AG08395 (cell line): ENCODE results near the gene FBF1.

ENCODE experiments used
- DNase-seq: peaks from one replicate; pipeline ENCODE4 v3.0.0; 2012; ENCODE audit warnings: mixed read lengths, low spot score

FBF1 gene

DNA sequence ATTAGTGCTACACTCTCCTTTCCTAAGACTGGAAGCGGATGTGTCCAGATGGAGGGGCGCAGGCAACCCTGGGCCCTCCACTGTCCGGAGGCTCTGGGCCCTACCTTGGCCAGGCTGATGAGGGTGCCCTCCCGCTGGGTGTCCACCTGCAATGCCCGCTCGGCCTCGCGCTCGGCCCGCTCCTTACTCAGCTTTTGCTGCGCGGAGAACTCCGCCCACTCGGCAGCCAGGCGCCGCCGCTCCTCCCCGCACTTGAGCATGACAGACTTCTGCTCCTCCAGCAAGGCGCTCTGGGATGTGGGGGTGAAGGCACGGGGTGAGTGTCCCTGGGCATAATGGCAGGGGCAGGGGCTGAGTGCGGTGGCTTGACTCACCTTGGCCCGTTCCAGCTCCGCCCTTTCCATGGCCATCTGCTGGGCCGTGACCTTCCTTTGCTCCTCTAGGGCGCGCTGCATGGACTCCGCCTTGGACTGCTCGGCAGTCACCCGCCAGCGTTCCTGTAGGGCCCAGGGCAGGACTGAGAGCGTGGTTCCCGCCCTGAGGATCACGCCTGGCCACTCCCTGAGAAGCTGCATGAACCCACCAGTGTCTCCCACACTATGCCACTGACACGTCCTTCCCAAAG, 26.1 kb downstream of the FBF1 start:
- no peak for DNase-seq

DNA sequence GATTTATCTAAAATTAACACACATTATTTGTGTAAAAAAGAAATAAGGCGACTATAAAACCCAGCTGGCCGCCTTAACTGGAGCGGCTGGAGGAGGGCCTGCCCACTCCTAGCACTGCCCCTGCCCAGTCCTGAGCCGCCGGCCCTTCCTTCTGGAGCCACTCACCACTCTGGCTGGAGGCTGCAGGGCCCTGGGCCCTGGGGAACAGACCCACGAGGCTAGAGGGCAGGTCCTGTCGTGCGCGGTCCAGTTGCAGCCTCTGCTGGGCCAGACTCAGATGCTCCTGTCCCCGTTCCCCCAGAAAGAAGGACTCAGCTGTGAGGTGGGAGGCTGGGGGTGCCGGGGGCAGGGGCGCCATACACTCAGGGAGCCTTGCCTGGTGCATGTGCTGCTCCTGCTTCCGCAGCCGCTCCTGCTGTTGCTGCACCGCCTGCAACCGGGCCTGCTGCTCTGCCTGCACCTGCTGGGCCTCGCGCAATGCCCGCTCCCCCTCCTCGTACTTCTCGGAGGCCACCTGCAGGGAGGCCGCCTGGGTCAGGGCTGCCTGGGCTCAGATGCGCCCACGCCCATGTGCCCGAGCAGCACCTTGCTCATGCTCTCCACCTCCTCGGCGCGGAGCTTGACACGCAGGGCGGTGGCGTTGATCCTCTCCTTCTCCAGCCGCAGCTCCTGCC, 27.2 kb downstream of the FBF1 start:
- DNase-seq: no peak

DNA sequence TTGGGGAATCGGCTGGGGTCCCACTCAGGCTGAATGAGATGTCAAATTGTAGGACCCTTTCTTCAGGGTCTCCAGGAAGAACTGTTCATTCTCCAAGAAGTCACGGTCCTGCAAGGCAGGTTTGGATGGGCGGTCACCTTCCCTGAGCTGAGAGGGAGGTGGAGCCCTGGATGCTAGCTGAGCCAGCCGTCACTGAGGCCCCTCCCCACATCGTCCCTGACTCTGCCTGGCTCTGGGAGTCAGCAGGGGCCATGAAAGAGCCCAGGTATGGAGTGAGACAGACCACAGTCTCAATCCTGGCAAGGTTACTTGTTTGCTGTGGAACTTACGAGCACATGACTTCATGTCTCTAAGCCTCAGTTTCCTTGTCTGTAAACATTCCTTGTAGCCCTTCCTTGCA, 30.1 kb downstream of the FBF1 start:
- no peak for DNase-seq

DNA sequence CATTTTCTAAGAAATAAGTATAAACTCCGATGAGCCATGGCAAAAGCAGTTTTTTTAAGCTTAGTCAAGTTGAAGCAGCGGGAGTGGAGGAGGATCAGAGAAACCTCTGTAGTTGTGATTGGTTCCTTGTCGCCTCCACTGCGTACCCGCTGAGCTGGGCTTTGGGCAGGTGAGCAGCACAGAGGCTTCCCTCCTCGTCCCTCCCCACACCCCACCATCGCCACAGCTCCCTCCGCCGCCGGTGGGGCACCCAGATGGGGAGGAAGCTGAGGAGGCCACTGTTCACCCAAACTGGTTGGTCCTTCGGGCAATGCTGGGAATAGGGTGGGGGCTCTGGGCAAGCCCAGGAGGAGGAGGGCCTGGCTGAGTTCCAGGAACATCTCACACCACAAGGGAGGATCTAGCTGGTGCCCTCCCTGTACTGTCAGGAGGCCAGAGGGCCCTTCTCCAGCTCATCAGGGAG, 31.0 kb downstream of the FBF1 start:
- DNase-seq: no peak

DNA sequence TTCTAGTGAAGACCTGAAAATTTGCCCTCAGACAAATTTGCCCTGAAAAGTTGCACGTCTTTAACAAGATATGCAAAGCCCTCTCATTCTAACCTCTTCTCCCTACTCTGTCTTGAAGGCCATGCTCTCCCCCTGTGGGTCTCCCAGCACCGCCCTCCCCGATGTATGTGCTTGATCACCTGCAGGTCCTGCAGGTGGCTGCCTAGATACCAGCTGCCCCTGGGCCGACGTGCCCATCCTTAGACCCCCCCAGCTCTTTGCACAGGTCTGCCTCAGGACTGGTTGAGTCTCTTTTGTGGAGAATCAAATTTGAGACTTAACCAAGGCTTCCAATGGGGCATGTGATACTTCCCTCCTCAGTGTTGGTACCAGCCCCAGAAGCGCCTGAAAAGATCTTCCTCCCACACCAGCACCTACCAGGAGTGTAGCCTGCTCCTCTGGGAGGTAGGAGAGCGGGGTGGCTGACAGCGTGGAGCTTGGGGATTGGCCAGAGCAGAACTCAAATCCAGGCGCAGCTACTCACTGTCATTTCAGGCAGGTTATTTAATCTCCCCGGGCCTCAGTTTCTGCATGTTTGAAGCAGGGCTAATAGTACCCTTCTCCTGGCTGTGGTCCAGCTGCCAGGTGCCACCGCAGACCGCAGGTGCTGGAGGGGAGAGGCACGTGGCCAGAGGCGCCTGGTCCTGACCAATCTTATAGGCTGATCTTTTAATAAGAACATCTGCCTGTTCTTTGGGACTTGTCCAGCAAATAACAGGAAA, 31.6 kb downstream of the FBF1 start:
- DNase-seq: no peak

DNA sequence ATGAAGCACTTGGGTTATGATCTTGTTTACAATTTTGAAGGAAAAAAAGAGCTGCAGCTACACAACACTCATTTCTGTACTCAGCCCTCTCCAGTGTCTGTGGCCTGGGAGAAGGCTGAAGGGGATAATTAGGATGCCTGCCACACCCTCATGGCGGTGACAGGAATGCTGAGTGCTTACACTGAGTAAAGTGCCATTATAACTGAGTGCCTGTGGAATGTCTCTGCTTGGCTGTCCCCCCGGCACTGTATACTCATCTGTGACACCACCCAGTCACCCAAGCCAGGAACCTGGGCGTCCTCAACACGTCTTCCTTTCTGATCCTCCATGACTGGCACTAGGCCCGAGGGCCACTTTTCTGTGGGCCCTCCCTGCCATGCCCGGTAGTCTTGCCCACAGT, 32.6 kb downstream of the FBF1 start:
- peak; percentile 33 for DNase-seq

DNA sequence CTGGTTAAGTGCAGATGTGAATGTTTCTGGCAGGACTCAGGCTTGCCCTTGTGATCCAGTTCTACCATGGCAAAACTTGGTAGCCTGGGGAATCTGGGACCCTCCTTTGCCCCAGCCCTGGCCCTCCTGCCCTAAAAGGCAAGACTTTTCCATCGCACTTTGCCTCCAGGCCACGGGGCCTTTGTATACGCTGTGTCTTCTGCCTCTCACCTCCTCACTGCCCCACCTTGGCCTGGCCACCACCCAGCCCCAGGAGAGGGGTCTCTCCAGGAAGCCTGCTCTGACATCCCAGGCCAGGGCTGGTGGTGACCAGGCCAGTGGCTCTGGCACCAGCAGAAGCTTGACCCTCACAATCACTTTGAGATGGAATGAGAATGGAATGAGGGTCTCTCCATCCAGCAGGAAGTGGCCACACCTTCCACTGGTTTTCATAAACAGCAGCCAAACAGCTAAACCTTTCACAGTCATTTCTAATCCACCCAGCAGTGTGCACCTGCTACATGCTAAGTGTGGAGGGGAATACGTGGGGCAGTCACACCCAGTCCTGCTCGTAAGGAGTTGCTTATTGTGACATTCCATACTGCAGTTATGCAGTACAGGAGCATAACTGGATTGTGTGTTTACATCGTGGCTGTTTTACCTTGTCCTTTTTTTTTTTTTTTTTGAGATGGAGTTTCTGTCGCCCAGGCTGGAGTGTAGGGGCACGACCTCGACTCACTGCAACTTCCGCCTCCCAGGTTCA, 34.5 kb downstream of the FBF1 start:
- DNase-seq: no peak

DNA sequence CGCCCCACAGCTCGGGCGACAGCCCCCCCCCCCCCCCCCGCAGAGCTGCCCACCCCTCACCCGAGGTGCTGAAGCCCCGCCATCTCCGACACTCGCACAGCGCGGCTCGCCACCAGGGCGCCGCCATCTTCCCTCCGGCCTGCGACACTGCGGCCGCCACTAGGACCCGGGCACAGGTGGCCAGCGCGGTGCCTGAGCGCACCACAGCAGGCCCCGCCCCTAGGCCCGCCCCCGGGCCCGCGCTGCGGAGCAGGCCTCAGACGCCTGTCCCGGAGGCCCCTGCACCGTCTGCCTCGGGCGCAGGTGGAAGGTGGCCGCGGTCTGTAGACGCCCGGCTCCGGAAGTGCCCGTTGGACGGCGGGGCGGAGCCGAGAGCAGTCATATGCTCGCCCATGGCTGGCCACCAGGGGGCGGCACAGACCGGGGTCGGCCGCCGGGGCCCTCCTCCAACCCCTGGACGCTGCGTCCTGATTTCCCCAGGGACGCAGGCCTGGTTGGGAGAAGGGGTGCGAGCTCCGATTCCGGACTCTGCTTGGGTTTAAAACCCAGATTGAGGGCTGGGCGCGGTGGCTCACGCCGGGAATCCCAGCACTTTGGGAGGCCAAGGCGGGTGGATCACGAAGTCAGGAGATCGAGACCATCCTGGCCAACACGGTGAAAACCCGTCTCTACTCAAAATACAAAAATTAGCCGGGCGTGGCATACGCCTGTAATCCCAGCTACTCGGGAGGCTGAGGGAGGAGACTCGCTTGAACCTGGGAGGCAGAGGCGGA, 35.9 kb downstream of the FBF1 start, which contains the start of gene MRPL38:
Gene MRPL38, minus strand, starts transcription at position 136 of the 773 bp plus-strand sequence. Its CDS starts 9 bp downstream, at position 127.
- peak; percentile 96 for DNase-seq

DNA sequence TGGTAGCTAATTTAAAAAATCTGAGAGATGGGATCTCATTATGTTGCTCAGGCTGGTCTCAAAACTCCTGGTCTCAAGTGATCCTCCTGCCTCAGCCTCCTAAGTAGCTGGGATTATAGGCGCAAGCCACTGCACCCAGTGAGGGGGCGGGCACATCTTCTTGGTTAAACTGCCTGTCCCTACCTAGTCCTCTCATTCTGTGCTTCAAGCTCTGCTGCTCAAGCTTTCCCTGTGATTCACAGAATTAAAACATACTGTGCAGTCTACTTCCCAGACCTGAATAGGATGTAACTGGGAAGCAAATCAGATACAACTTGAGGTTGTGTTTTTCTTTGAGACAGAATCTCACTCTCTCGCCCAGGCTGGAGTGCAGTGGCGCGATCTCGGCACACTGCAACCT, 38.4 kb downstream of the FBF1 start:
- no peak for DNase-seq

DNA sequence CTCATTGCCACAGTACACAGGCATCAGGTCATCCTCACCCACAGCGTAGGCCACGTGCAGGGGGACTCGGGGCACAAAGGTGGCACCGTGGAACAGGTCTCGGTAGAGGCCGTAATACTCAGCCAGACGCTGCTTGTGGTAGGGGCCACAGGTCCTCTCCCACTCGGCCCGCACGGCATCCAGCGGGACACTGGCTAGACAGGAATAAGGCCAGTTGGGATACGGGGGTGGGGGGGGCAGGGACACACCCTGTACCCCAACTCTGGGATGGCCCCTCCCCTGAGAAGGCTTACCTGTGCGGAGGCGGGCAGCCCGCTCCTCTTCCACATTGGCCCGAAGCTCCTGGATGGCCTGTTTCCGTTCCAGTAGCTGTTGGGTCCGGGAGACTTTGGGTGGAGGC, 39.1 kb downstream of the FBF1 start:
- no peak for DNase-seq

DNA sequence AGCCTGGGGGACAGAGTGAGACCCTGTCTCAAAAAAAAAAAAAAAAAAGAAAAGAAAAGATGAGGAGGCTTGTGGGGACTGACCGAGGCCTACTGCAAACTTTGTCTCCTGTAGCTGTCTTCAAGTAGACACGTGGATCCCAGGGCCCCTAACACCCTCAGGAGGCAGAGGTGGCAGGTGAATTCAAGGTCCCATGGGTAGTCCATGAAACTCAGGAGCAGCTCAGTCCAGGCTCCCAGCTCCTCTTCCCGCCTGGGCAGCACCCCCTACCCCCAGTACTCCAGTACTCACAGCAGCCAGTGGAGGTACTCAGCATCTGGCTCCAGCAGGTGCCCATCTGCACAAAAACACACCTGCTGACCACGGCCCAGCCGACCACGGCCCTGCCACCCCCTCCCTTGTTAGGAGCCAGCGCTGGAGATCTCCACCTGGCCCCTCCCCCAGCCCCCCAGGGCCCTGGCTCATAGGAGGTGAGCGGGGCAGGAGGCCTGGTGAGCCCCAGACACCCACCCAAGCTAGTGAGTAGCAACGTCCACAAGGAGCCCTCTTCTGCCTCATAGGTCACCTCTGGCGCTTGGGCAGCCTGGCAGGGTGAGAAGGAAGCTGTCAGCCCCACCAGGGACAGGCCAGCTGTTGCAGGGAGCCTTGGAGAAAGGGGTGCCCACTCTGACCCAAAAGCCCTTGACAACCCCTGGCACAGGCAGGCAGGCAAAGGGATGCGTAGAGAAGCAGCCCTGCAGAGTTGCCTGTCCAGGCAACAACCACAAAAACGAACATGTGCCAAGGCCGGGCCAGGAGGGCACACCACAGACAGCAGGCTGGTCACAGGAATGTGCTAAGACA, 39.9 kb downstream of the FBF1 start:
- DNase-seq: no peak

DNA sequence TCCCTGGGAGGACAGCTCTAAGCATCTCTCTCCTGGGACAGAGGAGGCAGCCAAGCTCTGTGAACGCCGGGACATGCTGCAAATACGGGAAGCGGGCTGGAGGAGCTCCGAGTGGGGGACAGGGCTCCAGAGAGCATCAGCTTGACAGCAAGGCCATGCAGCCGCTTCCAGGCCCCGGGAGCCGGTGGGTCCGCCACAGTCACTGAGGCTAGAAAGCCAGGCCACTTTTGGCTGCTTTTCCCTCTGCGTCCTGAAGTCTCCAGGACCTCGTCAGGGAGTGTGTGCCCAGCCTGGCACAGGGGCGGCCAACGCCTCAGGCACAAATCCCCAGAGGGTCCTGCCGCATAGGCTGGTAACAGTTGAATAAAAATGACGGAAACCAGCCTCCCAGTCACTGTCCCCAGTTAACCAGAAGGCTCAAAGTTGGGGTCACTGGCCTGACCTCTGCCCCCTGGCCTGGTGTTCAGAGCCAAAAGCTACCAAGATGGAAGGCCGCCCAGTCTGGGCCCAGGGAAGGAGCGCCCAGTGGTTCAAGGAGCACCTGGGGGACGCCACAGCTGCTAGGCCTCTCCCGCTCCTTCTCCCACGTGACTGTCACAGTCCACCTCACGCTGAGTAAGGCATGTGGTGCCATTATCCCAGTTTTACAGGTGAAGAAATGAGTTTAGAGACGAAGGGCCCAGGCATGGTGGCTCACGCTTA, 40.9 kb downstream of the FBF1 start:
- DNase-seq: no peak

DNA sequence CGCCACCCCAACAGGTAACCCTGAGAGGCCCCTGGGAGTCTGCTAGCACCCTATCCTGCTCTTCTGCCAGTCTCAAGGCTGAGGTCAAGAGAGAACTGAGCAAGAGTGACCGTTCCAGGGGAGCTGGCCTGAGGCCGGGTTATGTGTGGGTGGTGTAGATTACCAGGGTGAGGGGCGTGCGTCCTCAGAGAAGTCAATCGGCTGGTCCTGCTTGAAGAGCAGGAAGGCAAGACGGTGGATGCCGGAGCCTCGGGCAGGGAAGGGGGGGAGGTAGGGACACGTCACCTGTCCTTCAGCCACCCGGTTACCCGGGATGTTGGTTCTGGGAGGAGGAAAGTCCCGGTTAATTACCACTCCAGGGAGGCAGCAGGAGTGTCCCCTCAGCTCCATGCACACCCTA, 41.5 kb downstream of the FBF1 start:
- DNase-seq: no peak

DNA sequence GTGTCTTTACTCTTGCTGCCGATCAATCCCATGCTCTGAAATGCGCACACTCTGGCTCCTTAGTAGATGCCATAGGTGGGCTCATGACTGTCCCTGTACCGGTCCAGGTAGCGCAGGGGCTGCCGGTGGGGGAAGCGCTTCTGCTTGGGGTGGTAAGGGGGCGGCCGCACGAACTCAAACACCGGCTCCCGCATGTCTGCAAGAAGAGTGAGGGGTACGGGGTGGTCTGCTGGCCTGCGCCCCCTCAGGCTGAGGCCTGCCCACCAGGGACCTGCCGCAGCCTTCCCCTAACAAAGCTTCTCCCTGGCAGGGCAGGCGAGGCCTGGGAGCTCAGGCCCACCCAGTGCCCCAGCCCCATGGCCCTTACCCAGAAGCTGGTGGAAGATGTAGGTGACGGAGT, 42.1 kb downstream of the FBF1 start:
- no peak for DNase-seq

DNA sequence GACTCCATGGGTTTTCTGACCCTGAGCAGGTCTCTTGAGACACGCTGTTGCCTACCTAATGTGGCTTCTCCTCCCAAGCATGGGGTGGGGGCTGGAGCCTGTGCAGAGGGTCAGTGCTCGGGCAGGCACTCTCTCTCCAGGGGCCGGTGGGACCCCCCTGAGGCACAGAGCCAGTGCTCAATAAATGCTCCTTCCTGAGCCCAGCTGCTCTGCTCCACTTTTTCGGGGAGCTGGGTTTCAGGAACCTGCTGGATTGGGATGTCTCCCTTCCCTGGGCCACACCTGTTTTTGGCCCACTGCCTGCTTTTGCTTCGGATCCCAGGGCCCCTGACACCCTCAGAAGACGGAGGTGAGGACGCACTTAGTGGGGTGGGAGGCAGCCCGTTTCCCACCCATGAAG, 42.8 kb downstream of the FBF1 start:
- DNase-seq: no peak

DNA sequence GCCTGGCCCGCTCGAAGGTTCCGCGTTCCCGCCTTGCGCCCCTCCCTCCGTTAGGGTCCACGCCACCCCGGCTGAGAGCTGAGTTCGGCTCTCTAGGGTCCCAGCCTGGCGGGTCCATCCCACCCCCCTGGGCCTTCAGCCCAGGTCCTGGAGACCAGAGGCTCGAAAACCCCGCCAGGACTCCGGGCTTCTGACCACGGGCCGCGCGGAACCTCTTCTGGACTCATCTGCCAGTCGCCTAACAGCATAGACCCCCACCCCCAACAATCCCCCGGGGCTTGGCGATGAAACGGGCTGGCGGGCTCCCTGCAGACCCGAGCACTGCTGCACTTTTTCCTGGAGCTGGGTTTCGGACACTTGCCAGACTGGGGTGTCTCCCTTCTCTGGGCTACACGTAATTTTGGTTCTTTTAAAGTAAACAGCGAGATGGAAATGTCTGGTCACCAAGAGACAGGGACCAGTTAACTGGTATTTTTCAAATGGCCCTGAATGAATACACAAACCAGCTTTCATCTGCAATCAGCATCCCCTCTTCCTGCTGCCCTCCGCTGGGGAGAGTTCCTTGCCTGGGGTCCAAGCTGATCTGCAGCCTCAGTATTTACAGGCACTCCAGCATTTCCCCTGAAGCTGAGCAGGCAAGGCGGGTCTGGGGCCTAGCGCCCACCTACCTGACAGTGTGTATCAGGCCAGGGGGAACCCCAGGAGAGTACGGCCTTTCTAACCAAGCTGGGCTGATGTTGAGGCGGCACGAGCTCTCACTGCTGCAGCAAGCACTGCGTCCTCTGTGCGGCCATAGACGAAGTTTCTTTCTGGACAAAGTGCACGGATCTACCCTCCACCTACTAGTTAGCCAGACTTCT, 43.5 kb downstream of the FBF1 start:
- DNase-seq: no peak

DNA sequence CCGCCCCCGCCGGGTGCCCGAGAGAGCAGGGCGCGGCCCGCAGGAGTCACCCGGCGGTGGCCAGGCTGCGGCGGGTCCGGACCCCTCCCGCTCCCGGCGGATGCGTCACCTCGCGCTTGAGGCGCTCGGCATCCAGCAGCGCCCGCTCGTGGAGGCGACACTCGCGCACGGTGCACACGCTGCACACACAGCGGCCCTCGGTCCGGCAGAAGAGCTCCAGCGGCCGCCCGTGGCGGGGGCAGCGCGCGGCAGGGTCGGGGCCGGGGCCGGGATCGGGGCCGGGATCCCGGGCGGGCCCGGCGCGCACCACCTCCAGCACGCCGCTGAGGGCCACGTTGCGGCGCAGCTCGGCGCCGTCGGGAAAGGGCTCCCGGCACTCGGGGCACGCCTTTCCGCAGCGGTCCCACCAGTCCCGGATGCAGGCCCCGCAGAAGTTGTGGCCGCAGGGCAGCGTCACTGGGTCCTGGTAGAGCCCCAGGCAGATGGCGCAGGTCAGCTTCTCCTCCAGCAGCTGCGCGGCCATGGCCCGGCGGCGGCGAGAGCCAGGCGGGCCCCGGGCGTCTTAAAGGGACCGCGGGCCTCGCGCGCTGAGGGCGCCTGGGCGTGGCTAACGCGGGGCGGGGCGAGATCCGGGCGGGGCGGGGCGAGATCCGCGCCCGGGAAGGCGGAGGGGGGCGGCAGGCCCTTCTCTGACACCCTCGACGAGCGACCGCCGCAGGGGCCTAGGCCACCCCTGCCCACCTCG, 44.3 kb downstream of the FBF1 start, which contains the start of gene TRIM65:
Gene TRIM65, minus strand, starts transcription at position 537 of the 745 bp plus-strand sequence. Its CDS starts 14 bp downstream, at position 523.
- peak; percentile 88 for DNase-seq
